A172 (cell line): ENCODE measurements around the gene PNKD. TPM values are rescaled to one million over a fixed set of nuclear protein-coding genes. Genes with fewer than 3 reads are reported as not detected.

Experiments
- DNase-seq: peaks from one replicate; pipeline ENCODE4 v3.0.0-alpha.2; 2015; ENCODE audit warnings: low spot score
- total RNA-seq: library from RNA; depleted of rRNA; stranded (reverse); fragments of >200 nt; shearing (Covaris generic); gene quantifications from 2 replicates; pipeline ENCODE4 v1.2.3, GENCODE V29; 2014

The PNKD gene
- total RNA-seq, 1 experiment from 2014 or later = 78.6 TPM

- DNase-seq = peak; percentile 45
Measured at GRCh38 chr2:218343591-218343990, 73.3 kb downstream of the PNKD start.

- peak; percentile 34 for DNase-seq
Measured at GRCh38 chr2:218344090-218344754, 73.9 kb downstream of the PNKD start.

GRCh38 chr2:218344755-218345417, 74.6 kb downstream of the PNKD start:
- no peak for DNase-seq

DNA sequence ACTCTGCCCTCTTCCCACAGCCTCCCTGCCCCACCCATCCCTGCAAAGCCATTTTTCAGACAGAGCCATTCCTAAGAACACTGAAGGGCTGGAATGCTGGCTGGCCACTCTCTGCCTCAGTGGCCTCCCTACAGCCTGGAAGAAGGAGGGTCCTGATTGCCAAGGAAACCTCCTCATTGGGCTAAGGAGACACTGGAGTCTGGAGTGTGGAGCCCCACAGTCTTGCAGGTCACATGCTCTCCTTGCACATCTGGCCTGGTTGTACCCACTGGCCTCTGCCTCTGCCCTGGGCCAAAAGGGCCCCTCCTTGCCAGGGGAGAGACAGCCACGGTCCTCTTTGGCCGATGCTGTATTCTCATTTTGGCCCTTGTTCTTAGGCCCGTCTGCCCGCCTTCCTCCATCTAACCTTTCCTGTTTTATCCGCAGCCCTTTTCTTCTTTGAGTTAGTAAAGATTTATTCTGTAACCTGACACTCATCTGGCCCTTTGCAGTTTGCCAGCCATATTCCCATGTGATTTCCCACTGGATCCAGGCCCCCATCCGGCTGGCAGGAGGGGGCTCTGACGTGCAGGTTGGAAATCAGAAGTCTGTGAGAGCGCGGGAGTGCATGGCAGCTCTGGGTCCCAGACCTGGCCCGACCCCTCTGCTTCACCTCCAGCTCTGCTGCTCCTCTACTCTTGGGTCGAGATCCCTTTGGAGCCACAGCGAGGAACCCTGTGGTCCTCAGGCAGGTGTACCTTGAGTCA, 75.3 kb downstream of the PNKD start:
- no peak for DNase-seq

GRCh38 chr2:218347172-218347571, 76.9 kb downstream of the PNKD start:
- DNase-seq = no peak

GRCh38 chr2:218354045-218354444, 83.7 kb downstream of the PNKD start:
- no peak for DNase-seq

- no peak for DNase-seq
Measured at GRCh38 chr2:218354850-218355443, 84.6 kb downstream of the PNKD start.

DNA sequence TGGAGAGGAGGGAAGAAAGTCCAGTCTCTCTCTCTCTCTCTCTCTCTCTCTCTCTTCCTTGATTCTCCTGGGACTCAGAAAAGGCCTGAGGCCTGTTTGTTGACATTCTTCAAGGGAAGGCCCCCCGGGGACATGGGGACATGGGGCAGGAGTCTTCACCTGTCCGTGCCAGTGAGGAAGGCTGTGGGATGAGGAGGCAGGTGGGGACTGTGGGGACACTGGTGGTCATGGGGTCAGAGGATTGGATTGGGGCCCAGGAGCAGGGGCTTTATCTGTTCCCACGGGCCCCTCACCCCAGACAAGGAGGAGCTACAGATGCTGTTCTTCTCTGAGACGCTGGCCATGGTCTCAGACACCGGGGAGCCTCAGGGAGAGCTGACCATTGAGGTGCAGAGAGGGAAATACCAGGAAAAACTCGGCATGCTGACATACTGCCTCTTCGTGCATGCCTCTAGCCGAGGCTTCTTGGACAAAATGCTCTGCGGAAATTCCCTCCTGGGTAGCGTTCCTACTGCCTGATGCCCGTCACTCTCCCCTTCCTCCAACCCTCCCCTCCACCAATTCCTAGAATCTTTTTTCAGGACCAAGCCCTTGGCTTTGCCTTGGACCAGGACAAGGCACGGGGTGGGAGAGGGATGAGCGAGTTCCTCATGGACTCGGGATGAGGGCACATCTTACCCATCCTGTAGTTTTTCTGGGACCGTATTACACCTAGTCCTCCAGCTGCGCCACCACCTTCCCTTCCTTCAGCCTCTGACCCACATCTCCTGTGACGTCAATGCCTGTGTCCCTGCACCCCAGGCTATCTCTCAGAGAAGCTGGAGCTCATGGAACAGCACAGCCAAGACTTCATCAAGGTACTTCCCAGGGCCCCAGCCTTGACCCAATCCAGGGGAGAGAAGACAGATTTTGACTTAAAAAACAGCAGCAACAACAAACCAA, 87.2 kb downstream of the PNKD start:
- DNase-seq = no peak

DNA sequence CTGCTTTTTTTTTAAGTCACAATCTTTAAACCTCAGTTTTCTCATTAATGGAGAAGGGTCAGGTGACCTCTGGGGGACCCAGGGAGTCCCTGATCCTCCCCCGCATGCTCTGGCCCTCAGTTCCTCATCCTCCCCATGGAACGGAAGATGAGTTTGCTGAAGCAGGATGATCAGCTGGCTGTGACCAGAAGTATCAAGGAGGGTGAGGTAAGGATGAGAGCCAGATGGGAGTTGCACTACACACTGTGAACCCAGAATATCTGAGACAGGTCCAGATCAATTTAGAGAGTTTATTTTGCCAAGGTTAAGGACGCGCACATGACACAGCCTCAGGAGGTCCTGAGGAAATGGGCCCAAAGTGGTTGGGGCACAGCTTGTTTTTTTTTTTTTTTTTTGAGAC, 90.1 kb downstream of the PNKD start:
- no peak for DNase-seq

GRCh38 chr2:218362606-218363005, 92.3 kb downstream of the PNKD start:
- DNase-seq = no peak

DNA sequence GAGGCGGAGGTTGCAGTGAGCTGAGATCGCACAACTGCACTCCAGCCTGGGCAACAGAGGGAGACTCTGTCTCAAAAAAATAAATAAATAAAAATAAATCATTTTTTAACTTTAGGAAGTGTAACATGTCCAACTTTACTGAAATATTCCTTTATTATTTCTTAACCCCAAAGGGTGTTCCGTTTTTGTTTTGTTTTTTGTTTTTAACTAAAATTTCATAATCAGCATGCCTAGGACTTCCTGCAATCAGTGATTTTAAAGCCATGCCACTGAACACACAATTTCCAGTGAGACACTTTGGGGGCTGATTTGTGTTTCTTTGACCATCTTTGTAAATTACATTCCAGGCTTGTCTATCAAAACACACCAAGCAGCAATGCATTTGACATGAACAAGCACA, 93.4 kb downstream of the PNKD start:
- no peak for DNase-seq

- DNase-seq = no peak
Measured at GRCh38 chr2:218364196-218364595, 93.9 kb downstream of the PNKD start.

- no peak for DNase-seq
Measured at GRCh38 chr2:218366621-218367414, 96.5 kb downstream of the PNKD start.

GRCh38 chr2:218367415-218368149, 97.3 kb downstream of the PNKD start:
- DNase-seq = no peak

- no peak for DNase-seq
Measured at GRCh38 chr2:218368150-218368528, 97.8 kb downstream of the PNKD start.

- DNase-seq = no peak
Measured at GRCh38 chr2:218368621-218369153, 98.4 kb downstream of the PNKD start.

GRCh38 chr2:218369330-218369729, 99.0 kb downstream of the PNKD start:
- DNase-seq = no peak

- DNase-seq = no peak
Measured at GRCh38 chr2:218370410-218371063, 100.2 kb downstream of the PNKD start.

DNA sequence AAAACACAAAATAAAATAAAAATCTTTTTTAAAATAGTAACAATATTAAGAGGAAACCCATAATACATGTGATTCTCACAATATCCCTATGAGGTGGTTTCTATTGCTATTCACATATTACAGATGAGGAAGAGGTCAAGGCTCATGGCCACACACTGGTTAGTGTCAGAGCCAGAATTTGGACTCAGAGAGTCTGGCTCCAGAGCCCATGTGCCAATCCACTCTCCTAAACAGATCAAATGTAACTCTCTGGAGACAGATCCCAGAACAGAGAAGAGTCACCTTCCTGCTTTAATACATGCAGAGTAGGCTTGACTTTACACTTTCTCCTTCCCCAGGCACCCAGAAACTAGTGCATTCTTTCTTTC, 101.6 kb downstream of the PNKD start:
- no peak for DNase-seq
